Fibroblast of gingiva (primary cell): ENCODE measurements around the gene FMN1.

Experiments
- DNase-seq: peaks from one replicate; pipeline ENCODE4 v3.0.0-alpha.2; 2011; ENCODE audit warnings: low read depth

Gene FMN1

GRCh38 chr15:33200903-33201302, 6.4 kb upstream of the FMN1 start:
- no peak for DNase-seq

GRCh38 chr15:33200444-33200843, 5.9 kb upstream of the FMN1 start:
- DNase-seq, result no peak

GRCh38 chr15:33198541-33198940, 4.0 kb upstream of the FMN1 start:
- DNase-seq, result no peak

- DNase-seq, result no peak
Observed at GRCh38 chr15:33197636-33198035, 3.1 kb upstream of the FMN1 start.

- DNase-seq, result no peak
Observed at GRCh38 chr15:33194237-33194636, 277 bp downstream of the FMN1 start.

- no peak for DNase-seq
Observed at GRCh38 chr15:33191591-33191990, 2.9 kb downstream of the FMN1 start.

- no peak for DNase-seq
Observed at GRCh38 chr15:33190539-33190938, 4.0 kb downstream of the FMN1 start.

GRCh38 chr15:33188641-33189257, 5.8 kb downstream of the FMN1 start:
- DNase-seq, result no peak

GRCh38 chr15:33188159-33188558, 6.4 kb downstream of the FMN1 start:
- DNase-seq, result no peak

- no peak for DNase-seq
Observed at GRCh38 chr15:33183334-33183733, 11.2 kb downstream of the FMN1 start.

- no peak for DNase-seq
Observed at GRCh38 chr15:33182926-33183325, 11.6 kb downstream of the FMN1 start.

- no peak for DNase-seq
Observed at GRCh38 chr15:33182278-33182905, 12.1 kb downstream of the FMN1 start.

- DNase-seq, result no peak
Observed at GRCh38 chr15:33179874-33180273, 14.6 kb downstream of the FMN1 start.

GRCh38 chr15:33171202-33171601, 23.3 kb downstream of the FMN1 start:
- DNase-seq, result no peak

GRCh38 chr15:33169625-33170024, 24.9 kb downstream of the FMN1 start:
- DNase-seq, result peak; percentile 13

GRCh38 chr15:33168444-33168843, 26.1 kb downstream of the FMN1 start:
- DNase-seq, result no peak

- no peak for DNase-seq
Observed at GRCh38 chr15:33163816-33164215, 30.7 kb downstream of the FMN1 start.

GRCh38 chr15:33161209-33161608, 33.3 kb downstream of the FMN1 start:
- no peak for DNase-seq

GRCh38 chr15:33160581-33161165, 33.8 kb downstream of the FMN1 start:
- DNase-seq, result no peak

GRCh38 chr15:33159726-33160453, 34.6 kb downstream of the FMN1 start:
- DNase-seq, result no peak

GRCh38 chr15:33158366-33158765, 36.1 kb downstream of the FMN1 start:
- DNase-seq, result no peak

- no peak for DNase-seq
Observed at GRCh38 chr15:33157371-33158037, 37.0 kb downstream of the FMN1 start.
